ENCODE results near the gene CHAF1A. TPM values are rescaled to one million over a fixed set of nuclear protein-coding genes. Genes with fewer than 3 reads are reported as not detected.

The CHAF1A gene
- total RNA-seq, 1 experiment from 2014 or later: 16.7 TPM

- CTCF ChIA-PET: no interaction called here
- Mint-ChIP-seq H3K27me3 (ENCODE audit: insufficient read depth, unreplicated experiment) (no peaks in the 10 kb centered on the region), H3K36me3 (ENCODE audit: insufficient read depth, unreplicated experiment) (peaks cover 31% of the 10 kb centered on the region), H3K9me3 (ENCODE audit: unreplicated experiment) (no peaks in the 10 kb centered on the region), H3K27ac (ENCODE audit: low read depth, unreplicated experiment) (no peak overlapping the region), H3K4me1 (ENCODE audit: insufficient read depth, unreplicated experiment) (no peaks in the 10 kb centered on the region), H3K4me3 (ENCODE audit: unreplicated experiment) (no peak overlapping the region)
- intact Hi-C loops (cut with micrococcal nuclease): no loop called here
- no peak for TF ChIP-seq CTCF (IDR thresholded peaks at IDR 0.05; ENCODE audit: unreplicated experiment)
- BruUV-seq (replicated peaks): no TSS peak
- POLR2A ChIA-PET: interaction anchor here (1.1 kb wide), 1 partner anchor 28 kb away, joined by 3 read pairs; no protein-coding TSS in a partner anchor
- DNase-seq (ENCODE audit: unreplicated experiment): no peak
These were observed 40.7 kb downstream of the CHAF1A start for GRCh38 chr19:4443188-4443587.

- DNase-seq (ENCODE audit: unreplicated experiment): no peak
- TF ChIP-seq CTCF (IDR thresholded peaks at IDR 0.05; ENCODE audit: unreplicated experiment): no peak
- ChIA-PET CTCF (interaction anchor here (0.6 kb wide), 2 partner anchors 57 to 98 kb away, joined by 3 read pairs; no protein-coding TSS in a partner anchor), POLR2A (interaction anchor here (0.7 to 1.4 kb wide), 3 partner anchors 27 to 68 kb away, joined by 3 to 4 read pairs (median 3); no protein-coding TSS in a partner anchor)
- intact Hi-C loops (cut with micrococcal nuclease): no loop called here
- Mint-ChIP-seq H3K36me3 (ENCODE audit: insufficient read depth, unreplicated experiment) (peaks cover 38% of the 10 kb centered on the region), H3K27me3 (ENCODE audit: insufficient read depth, unreplicated experiment) (no peaks in the 10 kb centered on the region), H3K9me3 (ENCODE audit: unreplicated experiment) (no peaks in the 10 kb centered on the region), H3K27ac (ENCODE audit: low read depth, unreplicated experiment) (no peak overlapping the region), H3K4me3 (ENCODE audit: unreplicated experiment) (no peak overlapping the region), H3K4me1 (ENCODE audit: insufficient read depth, unreplicated experiment) (no peaks in the 10 kb centered on the region)
- BruUV-seq (replicated peaks): no TSS peak
These were observed 41.7 kb downstream of the CHAF1A start for GRCh38 chr19:4443966-4444764.

GRCh38 chr19:4444765-4445741 lies 42.6 kb downstream of the CHAF1A start:
- TF ChIP-seq CTCF (IDR thresholded peaks at IDR 0.05; ENCODE audit: unreplicated experiment): no peak
- TSS peak; percentile 79 for BruUV-seq (replicated peaks)
- Mint-ChIP-seq H3K4me3 (ENCODE audit: unreplicated experiment) (no peak overlapping the region), H3K36me3 (ENCODE audit: insufficient read depth, unreplicated experiment) (peaks cover 47% of the 10 kb centered on the region), H3K27me3 (ENCODE audit: insufficient read depth, unreplicated experiment) (no peaks in the 10 kb centered on the region), H3K9me3 (ENCODE audit: unreplicated experiment) (no peaks in the 10 kb centered on the region), H3K4me1 (ENCODE audit: insufficient read depth, unreplicated experiment) (no peaks in the 10 kb centered on the region), H3K27ac (ENCODE audit: low read depth, unreplicated experiment) (no peak overlapping the region)
- ChIA-PET POLR2A (interaction anchor here (0.7 to 1.4 kb wide), 4 partner anchors 9 to 69 kb away, joined by 3 to 4 read pairs (median 3); no protein-coding TSS in a partner anchor), CTCF (interaction anchor here (0.6 to 0.9 kb wide), 3 partner anchors 51 to 99 kb away, joined by 3 to 5 read pairs (median 3); no protein-coding TSS in a partner anchor)
- intact Hi-C loops (cut with micrococcal nuclease): no loop called here
- no peak for DNase-seq (ENCODE audit: unreplicated experiment)
